GM12878 (cell line): ENCODE measurements around the gene RTCB. TPM values are rescaled to one million over a fixed set of nuclear protein-coding genes. Genes with fewer than 3 reads are reported as not detected.

ENCODE experiments used
- ATAC-seq: fragments of 200-7000 bp; cut with Tn5 transposase; 3 replicates; pipeline ENCODE4 v1.9.1; 2020; ENCODE audit warnings: mild to moderate bottlenecking, moderate library complexity
- BruUV-seq: library from RNA; stranded (reverse); fragments of 400-500 nt; replicated peaks from 2 replicates; lab custom pipeline; 2021; lab: Mats Ljungman, UMichigan
- CTCF ChIA-PET: fragments of 300-600 bp; sonication (Branson Sonifier 250); formaldehyde crosslinking; extraction: SDS; loops from one replicate; lab custom pipeline; 2021; ENCODE audit warnings: inconsistent platforms; lab: Yijun Ruan, JAX
- POLR2A ChIA-PET: fragments of 350-600 bp; formaldehyde crosslinking; extraction: SDS; loops from one replicate; lab custom pipeline; 2021; ENCODE audit warnings: inconsistent platforms; lab: Charles Lee
- RAD21 ChIA-PET: fragments of 300-600 bp; sonication (Branson Sonifier 250); formaldehyde crosslinking; loops from one replicate; lab custom pipeline; 2023; ENCODE audit warnings: antibody characterized with exemption; ENCODE audit not compliant: unreplicated experiment; lab: Charles Lee
- SMC1A ChIA-PET: fragments of 300-600 bp; sonication (Branson Sonifier 250); formaldehyde crosslinking; loops from one replicate; lab custom pipeline; 2023; ENCODE audit not compliant: unreplicated experiment, uncharacterized antibody; lab: Charles Lee
- DNase-seq: peaks from one replicate; pipeline ENCODE4 v3.0.0-alpha.2; 2011; ENCODE audit warnings: low read depth, low spot score
- FAIRE-seq: peaks from 3 replicates; lab custom pipeline; 2011; peaks lifted over from hg19 to GRCh38; lab: Jason Lieb, UNC
- H2AFZ ChIP-seq: 2 replicates; pipeline ENCODE4 v1.6.0; 2011; ENCODE audit warnings: low read depth, low read length, control low read depth; ENCODE audit not compliant: control insufficient read depth
- H3K27ac ChIP-seq: 2 replicates; pipeline ENCODE4 v1.5.1; 2011; ENCODE audit warnings: control low read depth; ENCODE audit not compliant: control insufficient read depth, insufficient read depth
- H3K27me3 ChIP-seq, 2 experiments: replicated peaks in 1 of 2; 2 replicates each; pipeline versions ENCODE4 v1.6.0 to v1.6.1; 2011; ENCODE audit warnings: low read length in 1 of 2; ENCODE audit not compliant: control insufficient read depth in 2 of 2, insufficient read depth in 2 of 2
- H3K36me3 ChIP-seq, 2 experiments: 2 replicates each; pipeline ENCODE4 v1.5.1; 2011; ENCODE audit warnings: low read length in 1 of 2; ENCODE audit not compliant: control insufficient read depth in 2 of 2, insufficient read depth in 2 of 2
- H3K4me1 ChIP-seq: 2 replicates; pipeline ENCODE4 v1.6.1; 2011; ENCODE audit warnings: mild to moderate bottlenecking, low read length, moderate library complexity, mixed read lengths; ENCODE audit not compliant: control insufficient read depth, insufficient read depth
- H3K4me2 ChIP-seq: 2 replicates; pipeline ENCODE4 v1.6.0; 2011; ENCODE audit warnings: control low read depth; ENCODE audit not compliant: control insufficient read depth, insufficient read depth
- H3K4me3 ChIP-seq: fragments of 200-600 bp; sonication (generic); 2 replicates; pipeline ENCODE4 v1.5.1; 2016
- H3K79me2 ChIP-seq: 2 replicates; pipeline ENCODE4 v1.6.0; 2011; ENCODE audit warnings: low read length; ENCODE audit not compliant: control insufficient read depth, insufficient read depth
- H3K9ac ChIP-seq: 2 replicates; pipeline ENCODE4 v1.8.0; 2011; ENCODE audit warnings: low read length, control low read depth, mixed read lengths; ENCODE audit not compliant: control insufficient read depth, insufficient read depth
- H3K9me3 ChIP-seq: replicated peaks from 3 replicates; pipeline ENCODE4 v1.5.1; 2011; ENCODE audit warnings: mild to moderate bottlenecking, low read length; ENCODE audit not compliant: control insufficient read depth, insufficient read depth
- H4K20me1 ChIP-seq: 2 replicates; pipeline ENCODE4 v1.6.0; 2011; ENCODE audit not compliant: control insufficient read depth, insufficient read depth
- BMI1 ChIP-seq: fragments of 450-650 bp; IDR thresholded peaks from 2 replicates; pipeline ENCODE4 v1.6.1; 2016; ENCODE audit warnings: mild to moderate bottlenecking, moderate library complexity, borderline replicate concordance
- ESRRA ChIP-seq: IDR thresholded peaks from 2 replicates; pipeline ENCODE4 v1.6.1; 2012; ENCODE audit warnings: mild to moderate bottlenecking, low read length, improper control_type of control experiment
- PAX8 ChIP-seq: fragments of 450-650 bp; IDR thresholded peaks from 2 replicates; pipeline ENCODE4 v1.6.1; 2017; ENCODE audit warnings: mild to moderate bottlenecking, moderate library complexity
- PBX3 ChIP-seq: IDR thresholded peaks from 2 replicates; pipeline ENCODE4 v1.6.1; 2011; ENCODE audit warnings: mild to moderate bottlenecking, low read depth, low read length, moderate library complexity; ENCODE audit not compliant: insufficient replicate concordance
- POLR2AphosphoS2 ChIP-seq: IDR thresholded peaks from 2 replicates; pipeline ENCODE4 v1.6.1; 2011; ENCODE audit warnings: low read depth, mild to moderate bottlenecking, low read length, improper control_type of control experiment, moderate library complexity
- RUNX3 ChIP-seq: IDR thresholded peaks from 2 replicates; pipeline ENCODE4 v1.6.1; 2012; ENCODE audit warnings: low read length, inconsistent platforms
- SREBF1 ChIP-seq: IDR thresholded peaks from 2 replicates; pipeline ENCODE4 v1.6.1; 2012; ENCODE audit warnings: mild to moderate bottlenecking, low read length
- SREBF2 ChIP-seq: IDR thresholded peaks from 2 replicates; pipeline ENCODE4 v1.6.1; 2012; ENCODE audit warnings: mild to moderate bottlenecking, low read length
- STAT1 ChIP-seq: fragments of 450-650 bp; conservative IDR thresholded peaks from 2 replicates; pipeline ENCODE4 v1.6.1; 2014; ENCODE audit warnings: antibody characterized with exemption, mild to moderate bottlenecking
- STAT3 ChIP-seq: IDR thresholded peaks from 2 replicates; pipeline ENCODE4 v1.6.1; 2011; ENCODE audit warnings: low read depth, low read length, improper control_type of control experiment
- SUZ12 ChIP-seq: fragments of 200-600 bp; sonication (generic); IDR thresholded peaks from one replicate; pipeline ENCODE4 v1.6.1; 2018; ENCODE audit warnings: antibody characterized with exemption, mild to moderate bottlenecking; ENCODE audit not compliant: unreplicated experiment
- ZBTB33 ChIP-seq: fragments of 450-650 bp; IDR thresholded peaks from 2 replicates; pipeline ENCODE4 v1.6.1; 2017; ENCODE audit warnings: mild to moderate bottlenecking
- ZNF217 ChIP-seq: fragments of 450-650 bp; IDR thresholded peaks from 2 replicates; pipeline ENCODE4 v1.6.1; 2017; ENCODE audit warnings: antibody characterized with exemption, mild to moderate bottlenecking
- ZNF274 ChIP-seq: IDR thresholded peaks from one replicate; pipeline ENCODE4 v1.8.0; 2011; ENCODE audit not compliant: insufficient read length, insufficient read depth
- WGBS: methylation state at CpG from one replicate; pipeline ENCODE4 v1.1.6; 2016; ENCODE audit warnings: low lambda C conversion rate; ENCODE audit not compliant: insufficient replicate concordance, insufficient coverage; ENCODE audit errors: missing lambda C conversion rate; 5-methylcytosine and 5-hydroxymethylcytosine counted together
- in situ Hi-C: fragments of 300-500 bp; cut with MboI; formaldehyde crosslinking; loops from 9 replicates; pipeline ENCODE4 v1.14.3; 2018; ENCODE audit warnings: mixed read lengths
- intact Hi-C: fragments of 100-400 bp; cut with micrococcal nuclease; formaldehyde crosslinking; loops from one replicate; pipeline ENCODE4 v1.14.2; 2022; ENCODE audit not compliant: unreplicated experiment
- polyA plus RNA-seq, 11 experiments: library from polyadenylated mRNA; depleted of rRNA in 4 of 11; unstranded in 6 of 11; stranded (reverse) in 5 of 11; fragments of >200 nt; fragmentation: Nextera tagmentation in 4 of 11; fragmentation: Illumina TruSeq in 1 of 11; extraction: Ambion mirVana in 4 of 11; extraction: Trizol in 1 of 11; gene quantifications; 1 replicate in 1 of 11; 2 replicates in 10 of 11; pipeline versions ENCODE4 v1.2.1 to v1.2.3, GENCODE V29; 2011 to 2016; ENCODE audit warnings: inconsistent platforms in 2 of 11, missing spikeins in 2 of 11, low read depth in 1 of 11
- total RNA-seq, 4 experiments: library from RNA; depleted of rRNA in 3 of 4; stranded (reverse); fragments of >200 nt in 3 of 4; fragmentation: Illumina TruSeq in 1 of 4; extraction: Trizol in 1 of 4; gene quantifications; 2 replicates each; pipeline versions ENCODE4 v1.2.1 to v1.2.3, GENCODE V29; 2013 to 2021
- TF ChIP-seq, protein P1 (sequence below): IDR thresholded peaks from 2 replicates; pipeline ENCODE4 v1.6.1; 2012; ENCODE audit warnings: mild to moderate bottlenecking, low read depth, low read length

Gene RTCB
- total and polyA plus RNA-seq, 10 of the 15 experiments (the other 5 are each of a cell fraction or from before 2014, with no cell fraction given): 88.4 to 203 (median 106) TPM

DNA sequence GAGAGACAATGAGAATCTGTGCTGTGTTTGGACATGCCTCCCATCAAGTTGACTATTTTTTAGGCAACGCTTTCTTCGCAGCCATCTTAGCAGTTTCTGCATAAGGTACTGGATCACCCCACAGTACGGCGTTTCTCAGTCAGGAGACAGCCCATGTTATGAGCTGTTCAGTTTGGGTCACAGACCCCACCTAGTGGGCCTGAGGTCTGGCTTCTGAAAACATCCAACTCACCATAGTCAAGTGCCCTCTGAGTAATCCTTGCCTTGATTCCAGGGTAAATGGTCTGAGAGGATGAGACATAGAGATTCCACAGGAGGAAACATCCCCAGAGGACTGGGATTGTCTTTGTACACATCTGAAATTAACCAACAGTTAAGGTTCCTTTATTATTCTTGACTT, 45.0 kb upstream of the RTCB start:
- no peak for ATAC-seq
- BruUV-seq: no TSS peak

More for the DNA sequence above, 45.0 kb upstream of the RTCB start:
- ChIA-PET CTCF (no interaction called here), SMC1A (no interaction called here), POLR2A (no interaction called here), RAD21 (no interaction called here)
- in situ Hi-C loops: no loop called here
- Histone ChIP-seq H3K27me3 (no peaks in the 10 kb centered on the region), H4K20me1 (no peaks in the 10 kb centered on the region), H3K4me2 (no peak overlapping the region), H2AFZ (no peak overlapping the region), H3K27ac (no peak overlapping the region), H3K9ac (no peak overlapping the region), H3K36me3 (no peaks in the 10 kb centered on the region), H3K4me1 (no peaks in the 10 kb centered on the region), H3K79me2 (no peaks in the 10 kb centered on the region), H3K4me3 (no peak overlapping the region), H3K9me3 (no peaks in the 10 kb centered on the region)
- FAIRE-seq: no peak
- 65% methylated on average over 4 of the region's 4 CpGs for WGBS
- TF ChIP-seq RUNX3 (no peak), POLR2AphosphoS2 (no peak), ESRRA (no peak), PAX8 (no peak), STAT3 (no peak), BMI1 (no peak), ZNF274 (no peak), ZBTB33 (no peak), STAT1 (no peak), PBX3 (no peak), SUZ12 (no peak), SREBF2 (no peak), ZNF217 (no peak), SREBF1 (no peak)
- TF ChIP-seq, protein P1, sequence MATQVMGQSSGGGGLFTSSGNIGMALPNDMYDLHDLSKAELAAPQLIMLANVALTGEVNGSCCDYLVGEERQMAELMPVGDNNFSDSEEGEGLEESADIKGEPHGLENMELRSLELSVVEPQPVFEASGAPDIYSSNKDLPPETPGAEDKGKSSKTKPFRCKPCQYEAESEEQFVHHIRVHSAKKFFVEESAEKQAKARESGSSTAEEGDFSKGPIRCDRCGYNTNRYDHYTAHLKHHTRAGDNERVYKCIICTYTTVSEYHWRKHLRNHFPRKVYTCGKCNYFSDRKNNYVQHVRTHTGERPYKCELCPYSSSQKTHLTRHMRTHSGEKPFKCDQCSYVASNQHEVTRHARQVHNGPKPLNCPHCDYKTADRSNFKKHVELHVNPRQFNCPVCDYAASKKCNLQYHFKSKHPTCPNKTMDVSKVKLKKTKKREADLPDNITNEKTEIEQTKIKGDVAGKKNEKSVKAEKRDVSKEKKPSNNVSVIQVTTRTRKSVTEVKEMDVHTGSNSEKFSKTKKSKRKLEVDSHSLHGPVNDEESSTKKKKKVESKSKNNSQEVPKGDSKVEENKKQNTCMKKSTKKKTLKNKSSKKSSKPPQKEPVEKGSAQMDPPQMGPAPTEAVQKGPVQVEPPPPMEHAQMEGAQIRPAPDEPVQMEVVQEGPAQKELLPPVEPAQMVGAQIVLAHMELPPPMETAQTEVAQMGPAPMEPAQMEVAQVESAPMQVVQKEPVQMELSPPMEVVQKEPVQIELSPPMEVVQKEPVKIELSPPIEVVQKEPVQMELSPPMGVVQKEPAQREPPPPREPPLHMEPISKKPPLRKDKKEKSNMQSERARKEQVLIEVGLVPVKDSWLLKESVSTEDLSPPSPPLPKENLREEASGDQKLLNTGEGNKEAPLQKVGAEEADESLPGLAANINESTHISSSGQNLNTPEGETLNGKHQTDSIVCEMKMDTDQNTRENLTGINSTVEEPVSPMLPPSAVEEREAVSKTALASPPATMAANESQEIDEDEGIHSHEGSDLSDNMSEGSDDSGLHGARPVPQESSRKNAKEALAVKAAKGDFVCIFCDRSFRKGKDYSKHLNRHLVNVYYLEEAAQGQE: no peak
- intact Hi-C loops: no loop called here
- DNase-seq: no peak
